NCI-H345 (cell line): ENCODE results near the gene MAP4K1.
A peak's percentile ranks its signal among the peaks of the same experiment; 100 is the strongest.

Experiments used
- DNase-seq: peaks from one replicate; lab custom pipeline; 2025; lab: John Stamatoyannopoulos, UW

MAP4K1 gene

GRCh38 chr19:38544569-38545315 is 73.0 kb downstream of the MAP4K1 start:
- DNase-seq, result no peak

GRCh38 chr19:38543807-38544568 is 73.8 kb downstream of the MAP4K1 start:
- peak; percentile 42 for DNase-seq

GRCh38 chr19:38543286-38543806 is 74.4 kb downstream of the MAP4K1 start:
- DNase-seq, result no peak

GRCh38 chr19:38542040-38542439 is 75.7 kb downstream of the MAP4K1 start:
- no peak for DNase-seq

- no peak for DNase-seq
Measured at GRCh38 chr19:38539751-38540150, 78.0 kb downstream of the MAP4K1 start.

GRCh38 chr19:38538793-38539528 is 78.8 kb downstream of the MAP4K1 start:
- no peak for DNase-seq

GRCh38 chr19:38538386-38538785 is 79.4 kb downstream of the MAP4K1 start:
- DNase-seq, result no peak
